HG03196 (cell line): ENCODE data around the gene PRSS57.
"Not testable (repeated sequence)": the region's sequence is repeated elsewhere in the genome, so short reads cannot be mapped to it uniquely, and the experiment has no call there.

Source experiments
- ATAC-seq: cut with Tn5 transposase; IDR thresholded peaks from one replicate; pipeline ENCODE4 v1.9.1; 2021; ENCODE audit not compliant: unreplicated experiment

Gene PRSS57

DNA sequence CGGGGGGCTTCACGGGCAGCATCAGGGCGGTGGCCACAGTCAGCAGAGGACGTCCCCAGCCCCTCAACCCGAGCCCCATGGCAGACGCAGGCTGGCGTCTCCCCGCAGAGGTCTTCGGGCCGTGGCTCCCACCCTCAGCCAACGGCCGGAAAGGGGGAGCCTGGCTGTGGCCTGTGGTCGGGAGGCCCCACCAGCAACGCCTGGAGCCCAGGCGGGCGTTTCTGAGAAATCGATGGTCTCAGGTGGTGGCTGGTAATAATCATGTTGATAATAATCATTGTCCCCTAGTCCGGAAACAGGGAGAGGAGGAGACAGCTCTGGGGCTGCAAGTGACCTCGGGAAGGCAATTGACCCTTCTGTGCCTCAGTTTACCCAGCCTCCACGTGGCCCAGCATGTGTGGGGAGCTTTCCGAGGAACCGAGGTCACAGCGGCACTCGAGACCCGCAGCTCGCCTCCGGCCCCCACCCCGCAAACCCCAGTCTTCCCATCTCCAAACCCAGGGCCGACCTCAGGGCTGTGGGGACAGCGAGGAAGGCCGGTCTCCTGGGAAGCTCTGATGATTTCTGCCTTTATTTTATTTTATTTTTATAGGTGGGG lies at the start of gene PRSS57:
TSS of gene PRSS57 (minus strand) at position 101 of the 598 bp plus-strand sequence. CDS start at position 79, 22 bp downstream.
- ATAC-seq = no peak

DNA sequence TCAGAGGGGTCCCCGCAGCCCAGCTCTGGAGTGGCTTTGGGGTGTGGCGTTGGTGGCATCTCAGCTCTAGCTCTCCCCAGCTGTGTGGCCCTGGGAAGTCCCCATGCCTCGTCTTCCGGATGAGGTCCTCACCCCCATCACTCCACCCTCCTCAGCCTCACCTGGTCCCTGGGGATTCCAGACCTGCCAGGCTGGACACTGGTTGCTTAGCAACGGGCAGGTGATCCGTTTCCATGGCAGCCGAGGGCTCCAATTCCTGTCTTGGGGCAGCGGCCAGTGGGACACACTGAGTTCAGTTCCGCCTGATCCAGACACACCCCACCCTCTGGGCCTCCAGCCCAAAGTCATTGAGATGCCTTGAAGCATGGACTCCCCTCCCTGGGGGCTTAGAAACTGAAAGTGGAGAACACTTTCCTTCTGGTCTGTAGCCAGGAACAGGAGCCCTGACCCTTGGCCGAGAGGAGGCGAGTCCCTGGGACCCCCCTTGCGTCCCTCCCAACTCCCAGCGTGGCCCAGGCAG lies 48.0 kb upstream of the PRSS57 start:
- ATAC-seq = no peak

GRCh38 chr19:742540-743075 lies 47.4 kb upstream of the PRSS57 start:
- no peak for ATAC-seq

DNA sequence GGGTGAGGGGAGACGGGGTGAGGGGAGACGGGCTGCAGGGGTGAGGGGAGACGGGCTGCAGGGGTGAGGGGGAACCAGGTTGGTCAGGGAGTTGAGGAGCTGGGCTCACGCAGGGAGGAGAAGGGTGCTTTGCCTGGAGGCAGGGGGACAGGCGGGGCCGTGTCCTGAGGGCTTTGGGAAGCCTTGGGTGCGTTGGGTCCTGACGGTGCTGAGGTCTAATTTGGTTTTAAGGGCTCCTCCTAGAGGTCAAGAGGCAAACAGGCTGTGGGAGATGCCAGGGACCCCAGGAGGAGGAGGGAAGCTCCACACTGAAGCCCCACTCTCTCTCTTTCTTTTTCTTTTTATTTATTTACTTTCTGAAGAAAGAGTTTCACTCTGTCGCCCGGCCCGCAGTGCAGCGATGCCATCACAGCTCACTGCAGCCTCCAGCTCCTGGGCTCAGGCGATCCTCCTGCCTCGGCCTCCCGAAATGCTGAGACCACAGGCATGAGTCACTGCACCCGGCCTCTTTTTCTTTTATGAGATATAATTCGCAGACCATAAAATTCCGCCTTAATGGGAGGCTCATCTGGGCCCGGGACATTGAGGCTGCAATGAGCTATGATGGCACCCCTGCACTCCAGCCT lies 46.4 kb upstream of the PRSS57 start:
- ATAC-seq = no peak

DNA sequence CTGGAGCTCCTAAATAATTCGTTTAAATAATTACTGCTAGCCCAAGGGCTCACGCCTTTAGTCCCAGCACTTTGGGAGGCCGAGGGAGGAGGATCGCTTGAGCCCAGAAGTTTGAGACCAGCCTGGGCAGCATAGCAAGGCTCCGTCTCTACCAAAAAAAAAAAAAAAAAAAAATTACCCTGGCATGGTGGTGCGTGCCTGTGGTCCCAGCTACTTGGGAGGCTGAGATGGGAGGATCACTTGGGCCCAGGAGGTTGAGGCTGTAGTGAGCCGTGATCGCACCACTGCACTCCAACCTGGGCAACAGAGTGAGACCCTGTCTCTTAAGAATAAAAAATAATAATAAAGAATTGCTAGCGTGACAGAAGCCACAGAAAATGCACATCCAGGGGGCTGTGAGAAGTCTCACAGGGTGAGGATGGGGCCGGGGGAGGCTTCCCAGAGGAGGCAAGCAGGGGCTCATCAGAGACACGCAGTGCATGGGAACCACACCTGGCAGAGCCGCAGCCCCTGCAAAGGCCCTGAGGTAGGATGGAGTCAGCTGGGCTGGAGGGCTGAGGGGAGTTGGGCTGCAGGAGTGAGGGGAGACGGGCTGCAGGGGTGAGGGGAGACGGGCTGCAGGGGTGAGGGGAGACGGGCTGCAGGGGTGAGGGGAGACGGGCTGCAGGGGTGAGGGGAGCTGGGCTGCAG lies 45.7 kb upstream of the PRSS57 start:
- not testable (repeated sequence) for ATAC-seq

DNA sequence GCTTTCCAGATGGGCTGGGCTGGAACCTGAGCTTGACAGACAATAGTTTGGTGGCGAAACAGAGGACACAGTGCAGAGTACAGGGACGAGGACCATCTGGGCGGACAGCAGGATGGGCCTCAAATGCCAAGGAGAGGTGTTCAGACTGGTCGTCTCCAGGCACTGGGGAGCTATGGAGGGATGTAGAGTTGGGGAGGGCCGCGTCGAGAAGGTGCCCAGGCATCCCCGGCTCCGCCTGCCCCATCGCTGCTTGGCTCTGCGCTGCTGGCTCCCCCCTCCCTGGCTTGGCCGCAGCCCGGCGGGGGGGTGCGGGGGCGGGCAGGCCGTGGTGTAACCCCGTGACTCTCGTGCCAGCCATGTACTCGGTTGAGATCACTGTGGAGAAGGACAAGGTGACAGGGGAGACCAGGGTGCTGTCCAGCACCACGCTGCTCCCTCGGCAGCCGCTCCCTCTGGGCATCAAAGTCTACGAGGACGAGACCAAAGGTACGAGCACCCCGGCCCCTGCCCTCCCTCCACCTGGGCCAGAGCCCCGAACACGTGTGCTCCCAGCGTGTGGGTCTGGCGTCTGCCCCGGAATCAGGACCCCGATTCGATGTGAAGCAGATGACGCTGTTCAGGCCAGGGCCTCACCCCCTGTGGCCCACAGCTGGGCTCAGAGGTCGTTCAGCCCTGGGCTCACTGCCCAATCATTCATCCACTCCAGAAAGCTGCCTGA lies 44.9 kb upstream of the PRSS57 start:
- ATAC-seq = no peak

GRCh38 chr19:738509-739128 lies 43.4 kb upstream of the PRSS57 start:
- ATAC-seq = no peak

DNA sequence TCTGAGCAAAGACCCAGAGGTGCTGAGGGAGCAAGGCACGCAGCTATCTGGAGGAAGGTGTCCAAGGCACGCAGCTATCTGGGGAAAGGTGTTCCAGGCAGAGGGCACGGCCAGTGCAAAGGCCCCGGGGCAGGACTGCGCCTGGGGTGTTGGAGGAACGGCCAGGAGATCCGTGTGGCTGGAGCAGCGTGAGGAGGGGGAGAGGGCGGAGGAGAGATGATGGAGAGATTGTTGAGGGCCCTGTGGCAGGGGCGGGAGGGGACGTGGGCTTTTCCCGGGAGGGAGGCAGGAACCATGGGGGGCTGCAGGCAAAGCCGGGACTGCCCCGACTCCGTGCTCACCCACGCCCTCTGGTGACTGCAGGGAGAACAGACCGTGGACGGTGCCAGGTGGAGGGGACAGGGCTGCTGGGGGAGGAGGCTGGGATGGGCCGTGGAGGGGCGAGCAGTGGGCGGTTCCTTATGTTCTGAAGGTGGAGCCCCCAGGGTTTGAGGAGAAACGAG lies 42.4 kb upstream of the PRSS57 start:
- ATAC-seq = no peak

DNA sequence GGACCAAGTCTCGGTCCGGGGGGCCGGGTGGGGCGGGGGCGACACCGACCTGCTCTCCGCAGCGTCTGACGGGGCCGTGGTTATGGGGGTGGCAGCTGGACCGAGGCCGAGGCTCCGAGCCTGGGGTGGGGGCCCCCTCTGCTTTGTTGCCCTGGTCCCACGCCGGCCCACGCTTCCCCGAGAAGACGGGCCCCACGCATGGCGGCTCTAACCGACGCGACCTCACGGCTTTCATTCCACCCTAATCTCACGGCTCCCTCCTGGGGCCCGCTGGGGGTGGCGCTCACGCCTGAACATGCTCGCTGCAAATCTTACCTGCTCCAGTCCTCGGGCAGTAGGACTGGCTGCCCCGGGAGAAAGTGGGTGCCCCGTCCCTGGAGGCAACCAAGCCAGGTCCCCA lies 40.9 kb upstream of the PRSS57 start:
- no peak for ATAC-seq

- no peak for ATAC-seq
Measured at GRCh38 chr19:734716-735115, 39.5 kb upstream of the PRSS57 start.

GRCh38 chr19:732148-733069 lies 37.2 kb upstream of the PRSS57 start:
- ATAC-seq = no peak

DNA sequence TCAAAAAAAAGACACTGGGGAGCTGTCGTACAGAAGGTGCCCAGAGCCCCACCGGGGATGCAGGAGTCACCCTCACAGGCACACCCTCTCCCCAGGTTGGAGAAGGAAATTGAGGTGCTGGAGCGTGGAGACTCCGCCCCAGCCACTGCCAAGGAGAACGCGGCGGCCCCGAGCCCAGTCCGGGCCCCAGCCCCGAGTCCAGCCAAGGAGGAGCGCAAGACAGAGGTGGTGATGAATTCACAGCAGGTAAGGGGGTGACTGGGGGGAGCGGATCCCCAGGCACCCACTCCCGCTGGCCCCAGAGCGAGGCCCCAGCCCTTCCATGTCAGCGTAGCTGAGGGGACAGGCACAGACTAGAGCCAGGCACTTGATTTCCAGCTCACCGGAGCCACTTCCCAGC lies 35.7 kb upstream of the PRSS57 start:
- no peak for ATAC-seq

DNA sequence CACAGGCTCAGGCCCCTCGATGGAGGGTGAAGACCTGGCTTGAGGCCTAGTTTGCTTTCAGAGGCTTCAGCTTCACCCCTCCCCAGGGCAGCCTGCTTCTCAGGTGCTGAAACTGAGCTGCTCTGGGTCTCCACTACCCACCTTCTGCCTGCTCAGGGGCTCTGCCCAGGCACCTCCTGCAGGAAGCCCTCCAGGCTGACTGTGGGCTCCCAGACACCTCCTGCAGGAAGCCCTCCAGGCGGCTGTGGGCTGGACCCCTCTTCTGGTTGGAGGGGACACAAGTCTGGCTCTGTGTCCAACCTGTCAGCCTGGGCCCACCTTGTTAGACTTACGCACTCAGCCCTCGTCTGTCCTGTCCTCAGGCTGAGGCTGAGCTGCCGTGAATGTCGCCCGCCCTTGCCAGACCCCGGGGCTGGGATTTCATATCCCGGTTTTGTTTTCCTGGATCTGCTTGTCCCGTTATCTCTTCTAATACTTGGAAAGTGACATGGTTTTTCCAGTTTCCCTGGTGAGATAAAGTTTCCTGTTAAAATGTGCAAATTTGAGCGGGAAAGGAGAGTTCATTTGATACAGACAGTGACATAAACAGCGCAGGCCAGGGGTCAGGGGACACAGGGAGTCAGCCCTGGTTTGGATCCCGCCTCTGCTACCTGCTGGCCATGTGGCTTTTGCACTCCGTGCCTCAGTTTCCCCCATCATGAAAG lies 34.9 kb upstream of the PRSS57 start:
- no peak for ATAC-seq

DNA sequence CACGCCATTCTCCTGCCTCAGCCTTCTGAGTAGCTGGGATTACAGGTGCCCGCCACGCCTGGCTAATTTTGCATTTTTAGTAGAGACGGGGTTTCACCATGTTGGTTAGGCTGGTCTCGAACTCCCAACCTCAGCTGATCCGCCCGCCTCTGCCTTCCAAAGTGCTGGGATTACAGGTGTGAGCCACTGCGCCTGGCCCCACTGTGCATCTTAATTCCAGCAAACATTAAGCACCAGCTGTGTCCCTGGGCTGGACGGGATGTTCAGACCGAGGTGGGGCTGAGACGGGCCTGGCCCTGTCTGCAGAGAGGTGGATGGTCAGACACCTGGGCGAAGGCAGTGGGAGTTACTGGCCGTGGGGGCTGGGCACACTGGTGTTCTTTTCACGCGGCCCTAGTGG lies 34.3 kb upstream of the PRSS57 start:
- not testable (repeated sequence) for ATAC-seq

DNA sequence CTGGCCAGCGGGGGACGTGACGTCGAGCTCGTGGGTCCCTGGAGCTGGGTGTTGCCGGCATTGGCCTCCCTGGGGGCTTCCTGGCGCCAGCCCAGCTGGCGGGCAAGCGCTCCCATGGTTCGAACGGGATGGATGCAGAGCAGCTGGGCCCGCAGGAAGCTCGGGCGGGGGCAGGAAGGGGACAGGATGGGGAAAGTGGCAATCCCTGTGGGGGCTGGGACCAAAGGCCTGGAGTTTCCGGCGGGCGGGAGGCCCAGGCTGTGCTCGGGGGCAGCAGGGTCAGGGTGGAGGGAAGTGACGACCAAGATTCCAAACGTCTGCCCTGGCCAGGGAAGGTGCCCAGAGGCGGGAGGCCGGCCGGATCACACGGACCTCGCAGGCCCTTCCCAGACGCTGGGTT lies 32.8 kb upstream of the PRSS57 start:
- ATAC-seq = no peak

DNA sequence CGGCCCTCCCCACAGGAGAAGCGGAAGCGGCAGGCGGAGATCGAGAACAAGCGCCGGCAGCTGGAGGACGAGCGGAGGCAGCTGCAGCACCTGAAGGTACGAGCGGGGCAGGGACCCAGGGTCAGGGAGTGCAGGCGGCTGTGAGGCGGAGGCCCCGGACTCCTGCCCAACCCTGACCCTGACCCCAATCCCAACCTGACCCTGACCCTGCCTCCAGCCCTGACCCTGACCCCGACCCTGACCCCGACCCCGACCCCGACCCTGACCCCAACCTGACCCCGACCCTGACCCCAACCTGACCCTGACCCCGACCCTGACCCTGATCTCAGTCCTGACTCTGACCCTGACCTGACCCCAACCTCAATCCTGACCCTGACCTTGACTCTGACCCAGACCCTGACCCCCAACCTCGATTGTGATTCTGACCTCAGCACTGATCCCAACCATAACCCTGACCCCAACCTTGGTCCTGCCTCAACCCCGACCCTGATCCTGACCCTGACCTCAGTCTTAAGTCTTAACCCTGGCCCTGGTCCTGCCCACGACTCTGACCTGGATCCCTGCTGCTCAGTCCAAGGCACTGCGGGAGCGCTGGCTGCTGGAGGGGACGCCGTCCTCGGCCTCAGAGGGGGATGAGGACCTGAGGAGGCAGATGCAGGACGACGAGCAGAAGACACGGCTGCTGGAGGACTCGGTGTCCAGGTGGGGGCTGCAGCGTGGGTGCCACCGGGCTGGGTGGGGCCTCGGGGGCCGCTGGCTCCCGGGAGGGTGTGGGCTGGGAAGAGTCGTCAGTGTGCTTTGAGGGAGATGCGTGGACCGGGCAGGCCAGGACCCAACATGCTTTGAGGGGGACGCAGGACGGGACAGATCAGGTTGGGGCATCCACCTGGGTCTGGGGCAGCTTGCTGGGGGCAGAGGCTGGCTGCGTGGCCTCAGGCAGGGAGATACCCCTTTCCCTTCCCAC lies 32.0 kb upstream of the PRSS57 start:
- no peak for ATAC-seq

DNA sequence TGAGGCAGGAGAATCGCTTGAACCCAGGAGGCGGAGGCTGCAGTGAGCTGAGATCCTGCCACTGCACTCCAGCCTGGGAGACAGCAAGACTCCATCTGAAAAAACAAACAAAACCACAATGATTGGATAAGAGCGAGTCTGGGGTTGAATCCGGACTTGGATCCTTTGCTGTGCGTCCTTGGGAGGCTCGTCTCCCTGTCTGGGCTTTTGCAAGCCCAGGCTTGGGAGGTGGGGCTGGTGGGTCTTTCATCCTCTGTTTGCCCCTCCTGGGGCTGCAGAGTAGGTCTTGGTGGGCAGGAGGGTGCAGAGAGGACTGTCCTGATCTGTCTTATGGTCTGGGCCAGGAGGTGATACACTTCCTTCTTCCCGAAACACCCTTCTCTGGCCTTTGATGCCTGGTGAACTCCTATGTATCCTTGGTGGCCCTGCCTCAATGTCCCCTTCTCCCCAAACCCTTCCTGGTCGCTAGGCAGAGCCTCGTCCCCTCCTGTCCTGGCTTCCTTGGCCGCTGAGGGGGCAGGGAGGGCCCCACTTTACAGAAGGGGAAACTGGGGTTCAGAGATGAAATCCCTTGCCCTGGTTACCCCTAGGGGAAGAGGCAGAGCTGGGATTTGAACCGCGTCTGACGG lies 30.3 kb upstream of the PRSS57 start:
- no peak for ATAC-seq
